ENCODE data around the gene SEC14L2. TPM values are rescaled to one million over a fixed set of nuclear protein-coding genes. Genes with fewer than 3 reads are reported as not detected.
A peak's percentile ranks its signal among the peaks of the same experiment; 100 is the strongest.

SEC14L2 gene
- total and polyA plus RNA-seq, 2 donors (not counting 3 experiments of a cell fraction or from before 2014, with no cell fraction given): 22.5 to 28.8 TPM

DNA sequence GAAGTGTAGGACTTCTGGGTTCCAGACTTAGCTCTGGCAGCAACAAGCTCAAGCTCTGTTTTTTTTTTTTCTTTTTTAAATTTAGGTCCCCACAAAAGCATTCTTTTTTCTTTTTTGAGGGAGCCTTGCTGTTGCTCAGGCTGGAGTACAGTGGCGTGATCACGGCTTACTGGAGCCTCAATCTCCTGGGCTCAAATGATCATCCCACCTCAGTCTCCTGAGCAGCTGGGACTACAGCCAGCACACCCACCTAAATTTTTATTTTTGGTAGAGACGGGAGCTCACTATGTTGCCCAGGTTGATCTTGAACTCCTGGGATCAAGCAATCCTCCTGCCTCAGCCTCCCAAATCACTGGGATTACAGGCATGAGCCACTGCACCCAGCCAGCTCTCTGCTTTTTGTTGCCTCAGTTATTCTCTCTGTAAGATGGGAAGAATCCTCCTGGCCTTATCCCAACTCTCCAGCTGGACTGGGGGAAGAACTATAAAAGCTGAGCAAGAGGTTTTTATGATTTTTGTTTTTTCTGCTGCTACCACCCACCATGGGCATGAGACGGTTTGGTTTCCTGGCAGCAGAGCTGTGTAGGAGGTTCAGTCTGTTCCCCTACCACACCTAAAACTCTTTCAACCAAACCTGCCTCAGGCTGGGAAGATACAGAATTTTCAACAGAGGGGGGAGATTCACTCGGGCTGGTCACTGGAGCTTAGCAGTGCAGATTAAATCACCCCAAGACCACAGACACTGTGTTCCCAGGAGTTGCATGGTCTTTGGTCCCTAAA is 17.1 kb downstream of the SEC14L2 start:
- DNase-seq (ENCODE audit: low read depth, low spot score) (no peak), FAIRE-seq (peak; percentile 42)
- intact Hi-C loops (cut with micrococcal nuclease): no loop called here
- TF ChIP-seq, protein P1, sequence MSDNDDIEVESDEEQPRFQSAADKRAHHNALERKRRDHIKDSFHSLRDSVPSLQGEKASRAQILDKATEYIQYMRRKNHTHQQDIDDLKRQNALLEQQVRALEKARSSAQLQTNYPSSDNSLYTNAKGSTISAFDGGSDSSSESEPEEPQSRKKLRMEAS (IDR thresholded peaks at IDR 0.05; ENCODE audit: insufficient read depth, insufficient read length): no peak
- TF ChIP-seq MYC (IDR thresholded peaks at IDR 0.05; ENCODE audit: low read depth, low read length): no peak
- TF ChIP-seq FOS (IDR thresholded peaks at IDR 0.05; ENCODE audit: borderline replicate concordance, insufficient read depth, low read length): no peak
- no peak for TF ChIP-seq EZH2 (IDR thresholded peaks at IDR 0.05; ENCODE audit: borderline replicate concordance, low read depth, low read length, severe bottlenecking)
- TF ChIP-seq GATA2 (IDR thresholded peaks at IDR 0.05; ENCODE audit: insufficient read depth, insufficient read length, low read depth, low read length): no peak
- Histone ChIP-seq H3K9ac (replicated peaks; ENCODE audit: extremely low read depth, insufficient read depth, low read length) (no peak overlapping the region), H3K4me3 (replicated peaks in 1 of 3; ENCODE audit: insufficient read depth in 1 of 3, low read depth in 1 of 3, low read length in 3 of 3) (no peak overlapping the region), H3K9me1 (replicated peaks; ENCODE audit: control insufficient read depth, extremely low read depth, insufficient read depth, low read length) (no peaks in the 10 kb centered on the region), H3K4me1 (ENCODE audit: control insufficient read depth, extremely low read depth, insufficient read depth, low read length) (peaks cover 1% of the 10 kb centered on the region), H3K9me3 (replicated peaks; ENCODE audit: control insufficient read depth, insufficient read depth, low read length) (no peaks in the 10 kb centered on the region), H3K4me2 (ENCODE audit: insufficient read depth, low read length) (no peak overlapping the region), H3K36me3 (ENCODE audit: control insufficient read depth in 2 of 2, extremely low read depth in 1 of 2, insufficient read depth in 2 of 2, low read length in 2 of 2) (peaks cover 13 to 53% of the 10 kb centered on the region in 2 experiments), H3K27me3 (ENCODE audit: control insufficient read depth in 2 of 2, insufficient read depth in 2 of 2, low read length in 2 of 2) (no peaks in the 10 kb centered on the region), H4K20me1 (replicated peaks; ENCODE audit: control insufficient read depth, extremely low read depth, insufficient read depth, low read length) (no peaks in the 10 kb centered on the region), H3K79me2 (ENCODE audit: control insufficient read depth, insufficient read depth, low read length) (no peaks in the 10 kb centered on the region), H2AFZ (ENCODE audit: low read depth, low read length) (no peak overlapping the region), H3K27ac (ENCODE audit: insufficient read depth, low read depth, low read length) (no peak overlapping the region)
- no TSS peak for BruUV-seq (replicated peaks)
- POLR2A ChIA-PET: interaction anchor here (0.7 kb wide), 2 partner anchors 15 to 17 kb away, joined by 3 to 6 read pairs; no protein-coding TSS in a partner anchor
- CTCF ChIA-PET: interaction anchor here (0.7 to 4.0 kb wide), 4 partner anchors 11 to 192 kb away, joined by 3 to 21 read pairs (median 8); partner anchors contain the start of gene MTFP1
- dilution Hi-C loops (cut with MboI; ENCODE audit: extremely low pct_ligation_motif_present, low sequenced_read_pairs): no loop called here

Data from endothelial cell of umbilical vein (primary cell).